ENCODE results near the gene TENM4.

DNA sequence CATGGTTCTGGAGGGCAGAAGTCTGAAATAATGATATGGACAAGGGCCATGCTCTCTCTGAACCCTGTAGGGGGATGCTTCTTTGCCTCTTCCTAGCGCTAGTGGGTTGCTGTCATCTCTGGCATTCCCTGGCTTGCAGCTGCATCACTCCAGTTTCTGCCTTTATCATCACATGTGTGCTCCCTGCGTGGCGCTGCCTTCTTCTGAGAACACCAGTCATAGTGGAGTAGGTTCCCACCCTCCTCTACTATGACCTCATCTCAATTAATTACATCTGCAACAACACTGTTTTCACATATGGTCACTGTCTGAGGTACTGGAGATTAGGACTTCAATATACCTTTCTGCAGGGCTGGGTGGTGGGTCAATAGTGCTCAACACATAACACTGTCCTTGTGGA is 463.8 kb downstream of the TENM4 start:
- TF ChIP-seq, protein P1, sequence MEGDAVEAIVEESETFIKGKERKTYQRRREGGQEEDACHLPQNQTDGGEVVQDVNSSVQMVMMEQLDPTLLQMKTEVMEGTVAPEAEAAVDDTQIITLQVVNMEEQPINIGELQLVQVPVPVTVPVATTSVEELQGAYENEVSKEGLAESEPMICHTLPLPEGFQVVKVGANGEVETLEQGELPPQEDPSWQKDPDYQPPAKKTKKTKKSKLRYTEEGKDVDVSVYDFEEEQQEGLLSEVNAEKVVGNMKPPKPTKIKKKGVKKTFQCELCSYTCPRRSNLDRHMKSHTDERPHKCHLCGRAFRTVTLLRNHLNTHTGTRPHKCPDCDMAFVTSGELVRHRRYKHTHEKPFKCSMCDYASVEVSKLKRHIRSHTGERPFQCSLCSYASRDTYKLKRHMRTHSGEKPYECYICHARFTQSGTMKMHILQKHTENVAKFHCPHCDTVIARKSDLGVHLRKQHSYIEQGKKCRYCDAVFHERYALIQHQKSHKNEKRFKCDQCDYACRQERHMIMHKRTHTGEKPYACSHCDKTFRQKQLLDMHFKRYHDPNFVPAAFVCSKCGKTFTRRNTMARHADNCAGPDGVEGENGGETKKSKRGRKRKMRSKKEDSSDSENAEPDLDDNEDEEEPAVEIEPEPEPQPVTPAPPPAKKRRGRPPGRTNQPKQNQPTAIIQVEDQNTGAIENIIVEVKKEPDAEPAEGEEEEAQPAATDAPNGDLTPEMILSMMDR (IDR thresholded peaks at IDR 0.05), result no peak
- TF ChIP-seq POLR2A (IDR thresholded peaks at IDR 0.05), result no peak
- no peak for TF ChIP-seq EP300 (IDR thresholded peaks at IDR 0.05)
- no peak for TF ChIP-seq POLR2AphosphoS5 (IDR thresholded peaks at IDR 0.05)
